PFSK-1 (cell line): Measurements from ENCODE around the gene NPFF.
A peak's percentile ranks its signal among the peaks of the same experiment; 100 is the strongest.

ENCODE experiments used
- FOXP2 ChIP-seq: optimal IDR thresholded peaks from 2 replicates; pipeline ENCODE3; 2011; ENCODE audit warnings: borderline replicate concordance, control low read depth, inconsistent platforms; ENCODE audit not compliant: insufficient read depth; ENCODE audit errors: extremely low read length, extremely low read depth
- POLR2AphosphoS5 ChIP-seq: IDR thresholded peaks from 2 replicates; pipeline ENCODE4 v1.6.1; 2012; ENCODE audit warnings: low read depth, mild to moderate bottlenecking, control low read depth, low read length, moderate library complexity
- REST ChIP-seq, 2 experiments: IDR thresholded peaks; 2 replicates each; pipeline versions ENCODE4 v1.6.1 to v1.8.0; 2011 to 2012; ENCODE audit warnings: low read depth in 2 of 2, low read length in 2 of 2, control low read depth in 1 of 2, inconsistent platforms in 1 of 2, mild to moderate bottlenecking in 1 of 2, moderate library complexity in 1 of 2; ENCODE audit not compliant: insufficient read depth in 1 of 2
- SIN3A ChIP-seq: IDR thresholded peaks from 2 replicates; pipeline ENCODE4 v1.6.1; 2012; ENCODE audit warnings: mild to moderate bottlenecking, low read length, moderate library complexity, borderline replicate concordance; ENCODE audit not compliant: insufficient read depth
- TAF1 ChIP-seq: IDR thresholded peaks from 2 replicates; pipeline ENCODE4 v1.6.1; 2012; ENCODE audit warnings: low read length, control low read depth, borderline replicate concordance; ENCODE audit not compliant: insufficient read depth

The NPFF gene

GRCh38 chr12:53484686-53485575 is 22.4 kb downstream of the NPFF start:
- TF ChIP-seq POLR2AphosphoS5 (0 out of 2 replicates have a peak, but pooled peaks have one; percentile 11), SIN3A (no peak)

- no peak for TF ChIP-seq SIN3A
- no peak for TF ChIP-seq TAF1
- no peak for TF ChIP-seq POLR2AphosphoS5
- no peak for TF ChIP-seq FOXP2
- TF ChIP-seq REST (IDR thresholded peaks at IDR 0.05; ENCODE audit: insufficient read depth in 1 of 2, low read depth in 2 of 2, low read length in 2 of 2) = no peak
Measured at GRCh38 chr12:53483979-53484377, 23.3 kb downstream of the NPFF start.

- TF ChIP-seq REST (IDR thresholded peaks at IDR 0.05; ENCODE audit: insufficient read depth in 1 of 2, low read depth in 2 of 2, low read length in 2 of 2) (no peak), POLR2AphosphoS5 (0 out of 2 replicates have a peak, but pooled peaks have one; percentile 53)
Measured at GRCh38 chr12:53483225-53483978, 23.9 kb downstream of the NPFF start.

GRCh38 chr12:53482626-53483168 is 24.6 kb downstream of the NPFF start:
- no peak; the same call in none of the 2 replicates for TF ChIP-seq POLR2AphosphoS5
- TF ChIP-seq TAF1 = no peak
- TF ChIP-seq FOXP2 = no peak
- TF ChIP-seq SIN3A = no peak; the same call in 1 of the 2 replicates
- TF ChIP-seq REST (IDR thresholded peaks at IDR 0.05; ENCODE audit: insufficient read depth in 1 of 2, low read depth in 2 of 2, low read length in 2 of 2) = no peak

GRCh38 chr12:53481939-53482586 is 25.2 kb downstream of the NPFF start:
- TF ChIP-seq POLR2AphosphoS5 = peak; percentile 38; the same call in 1 of the 2 replicates
- TF ChIP-seq FOXP2 = no peak
